GM18520 (cell line): Measurements from ENCODE around the gene EMSY.
"Not testable (repeated sequence)": the region's sequence is repeated elsewhere in the genome, so short reads cannot be mapped to it uniquely, and the experiment has no call there.

Experiments
- ATAC-seq: cut with Tn5 transposase; IDR thresholded peaks from one replicate; pipeline ENCODE4 v1.9.1; 2021; ENCODE audit not compliant: unreplicated experiment

Gene EMSY

DNA sequence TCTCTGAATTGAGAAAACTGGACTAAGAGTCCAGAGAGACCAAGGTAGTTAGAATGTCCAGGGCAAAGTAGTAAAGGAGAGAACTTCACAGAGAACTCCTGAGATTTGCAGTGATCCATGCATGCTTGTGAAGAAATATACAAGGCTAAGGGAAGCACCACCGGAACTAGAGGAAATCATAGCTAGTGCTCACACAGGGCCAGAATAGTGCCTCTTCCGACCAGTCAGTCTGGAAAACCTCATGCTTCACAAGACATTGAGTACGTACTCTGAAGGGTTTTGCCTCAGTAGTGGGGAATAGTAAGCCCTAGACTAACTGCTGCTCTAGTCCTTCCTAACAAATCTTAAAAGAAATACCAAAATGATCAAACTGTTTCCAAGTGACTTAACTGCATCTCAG, 117.7 kb downstream of the EMSY start:
- ATAC-seq, result no peak

GRCh38 chr11:76564364-76564763, 119.5 kb downstream of the EMSY start:
- no peak for ATAC-seq

GRCh38 chr11:76566811-76567210, 122.0 kb downstream of the EMSY start:
- ATAC-seq, result no peak

DNA sequence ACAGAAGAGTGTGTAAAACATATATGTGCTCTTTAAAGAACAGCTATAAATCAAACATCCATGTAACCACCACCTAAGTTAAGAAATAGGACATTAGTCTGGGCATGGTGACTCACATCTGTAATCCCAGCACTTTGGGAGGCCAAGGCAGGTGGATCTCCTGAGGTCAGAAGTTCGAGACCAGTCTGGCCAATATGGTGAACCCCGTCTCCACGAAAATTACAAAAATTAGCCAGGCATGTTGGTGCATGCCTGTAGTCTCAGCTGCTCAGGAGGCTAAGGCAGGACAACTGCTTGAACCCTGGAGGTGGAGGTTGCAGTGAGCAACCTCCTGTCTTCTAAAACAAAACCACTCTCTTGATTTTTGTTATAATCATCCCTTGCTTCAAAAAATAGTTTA, 122.4 kb downstream of the EMSY start:
- ATAC-seq, result no peak

GRCh38 chr11:76568139-76568538, 123.3 kb downstream of the EMSY start:
- ATAC-seq, result no peak

- no peak for ATAC-seq
These were observed 123.8 kb downstream of the EMSY start for GRCh38 chr11:76568621-76569020.

DNA sequence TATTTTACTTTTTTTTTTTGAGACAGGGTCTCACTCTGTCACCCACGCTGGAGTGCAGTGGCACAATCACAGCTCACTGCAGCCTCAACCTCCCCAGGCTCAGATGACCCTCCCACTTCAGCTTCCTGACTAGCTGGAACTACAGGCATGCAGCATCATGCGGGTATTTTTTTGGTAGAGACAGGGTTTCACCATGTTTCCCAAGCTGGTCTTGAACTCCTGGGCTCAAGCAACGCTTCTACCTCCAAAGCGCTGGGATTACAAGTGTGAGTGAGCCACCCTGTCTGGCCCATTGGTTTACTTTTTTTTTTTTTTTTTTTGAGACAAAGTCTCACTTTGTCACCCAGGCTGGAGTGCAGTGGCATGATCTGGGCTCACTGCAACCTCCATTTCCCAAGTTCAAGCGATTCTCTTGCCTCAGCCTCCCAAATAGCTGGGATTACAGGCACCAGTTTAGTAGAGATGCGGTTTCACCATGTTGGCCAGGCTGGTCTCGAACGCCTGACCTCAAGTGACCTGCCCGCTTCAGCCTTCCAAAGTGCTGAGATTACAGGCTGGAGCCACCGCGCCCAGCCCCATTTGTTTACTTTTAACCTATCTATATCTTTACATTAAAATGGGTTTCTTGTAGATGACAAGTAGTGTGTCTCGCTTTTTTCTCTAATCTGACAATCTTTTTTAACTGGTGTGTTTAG, 127.5 kb downstream of the EMSY start:
- ATAC-seq, result not testable (repeated sequence)

DNA sequence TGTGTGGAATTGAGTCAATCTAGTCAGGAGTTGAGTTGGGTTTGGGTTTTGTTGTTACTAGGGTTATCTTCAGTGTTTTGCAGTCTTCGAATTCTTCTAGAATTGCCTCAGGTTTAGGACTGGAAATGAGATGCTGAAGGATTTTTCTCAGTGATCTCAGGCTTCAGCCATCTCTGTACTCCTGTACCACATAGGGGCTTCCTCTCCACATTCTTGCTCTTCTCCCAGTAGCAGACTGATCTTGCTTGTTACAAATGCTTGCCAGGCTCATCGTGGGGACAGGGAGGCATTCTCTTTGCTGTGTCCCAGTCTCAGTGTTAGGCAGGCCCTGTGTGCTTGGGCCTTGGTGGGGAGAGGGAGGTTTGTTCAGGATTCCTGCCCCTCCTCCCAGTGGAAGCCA, 129.6 kb downstream of the EMSY start:
- no peak for ATAC-seq

DNA sequence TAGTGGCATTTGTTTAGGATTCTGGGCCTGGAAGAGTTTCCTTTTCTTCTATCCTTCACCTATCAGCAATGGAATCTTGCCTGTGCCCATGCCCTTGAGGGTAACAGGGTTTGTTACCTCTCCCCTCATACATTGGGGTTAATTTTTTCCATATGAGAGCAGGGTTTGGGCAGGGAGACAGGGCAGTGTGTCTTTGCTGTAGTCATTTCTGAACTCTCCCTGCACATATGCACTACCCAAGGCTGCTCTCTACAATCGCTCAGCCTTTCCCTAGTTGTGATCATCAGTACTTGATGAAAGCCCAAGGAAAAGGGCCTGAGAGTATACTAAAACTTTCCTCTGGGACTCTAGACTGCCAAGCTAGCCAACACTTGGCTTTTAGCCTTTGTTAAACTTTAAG, 130.1 kb downstream of the EMSY start:
- no peak for ATAC-seq

- ATAC-seq, result no peak
These were observed 132.6 kb downstream of the EMSY start for GRCh38 chr11:76577226-76577920.

DNA sequence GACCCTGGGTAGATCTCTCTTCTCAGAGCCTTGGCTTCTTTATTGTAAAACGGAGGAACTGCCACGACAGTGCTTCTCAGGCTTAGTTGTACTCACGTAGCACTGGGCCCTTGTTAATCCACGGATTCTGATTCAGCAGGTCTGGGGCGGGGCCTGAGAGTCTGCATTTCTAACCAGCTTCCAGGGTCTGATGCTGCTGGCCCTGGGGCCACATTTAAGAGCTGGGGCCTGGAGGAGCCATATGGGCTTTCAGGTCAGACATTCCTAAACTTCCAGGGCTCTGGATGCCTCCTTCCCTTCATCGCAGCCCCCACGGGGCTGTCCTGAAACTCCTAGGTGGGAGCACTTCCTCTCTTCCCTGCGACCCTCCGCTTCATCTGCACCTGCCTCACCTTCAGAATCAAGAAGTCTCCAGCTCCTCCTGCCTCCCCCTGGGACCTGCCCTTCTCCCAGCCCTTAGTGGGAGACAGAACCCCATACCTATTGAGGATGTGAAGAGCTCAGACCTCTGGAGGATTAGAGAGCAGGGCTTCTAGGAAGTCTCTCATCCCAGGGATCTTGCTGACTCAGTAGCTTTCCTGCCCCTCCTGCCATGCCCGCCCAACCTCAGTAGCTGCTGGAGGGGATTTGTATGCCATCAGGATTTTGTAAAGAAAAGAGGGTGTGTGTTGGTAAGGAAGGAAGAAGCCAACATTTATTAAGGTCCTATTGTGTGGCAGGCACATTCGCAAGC, 133.3 kb downstream of the EMSY start:
- ATAC-seq, result no peak

- ATAC-seq, result no peak
These were observed 133.8 kb downstream of the EMSY start for GRCh38 chr11:76578654-76579055.

- ATAC-seq, result no peak
These were observed 134.4 kb downstream of the EMSY start for GRCh38 chr11:76579056-76579751.

DNA sequence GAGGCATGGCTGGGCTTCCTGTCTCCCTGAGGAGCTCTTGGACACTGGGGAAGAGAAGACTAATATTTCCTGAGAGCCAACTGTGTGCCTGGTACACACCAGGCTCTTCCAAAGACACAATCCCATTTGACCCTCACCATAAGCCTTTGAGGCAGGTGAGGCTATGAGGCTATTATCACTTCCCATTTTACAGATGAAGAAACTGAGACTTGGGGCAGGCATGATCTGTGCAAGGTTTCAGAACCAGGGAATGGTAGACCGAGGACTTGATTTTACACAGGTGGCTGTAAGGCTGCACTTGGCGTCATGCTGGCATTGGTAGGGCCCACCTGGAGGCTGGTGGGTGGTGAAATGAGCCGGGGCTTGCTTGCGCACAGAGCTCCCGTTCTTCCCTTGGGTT, 134.9 kb downstream of the EMSY start:
- no peak for ATAC-seq

DNA sequence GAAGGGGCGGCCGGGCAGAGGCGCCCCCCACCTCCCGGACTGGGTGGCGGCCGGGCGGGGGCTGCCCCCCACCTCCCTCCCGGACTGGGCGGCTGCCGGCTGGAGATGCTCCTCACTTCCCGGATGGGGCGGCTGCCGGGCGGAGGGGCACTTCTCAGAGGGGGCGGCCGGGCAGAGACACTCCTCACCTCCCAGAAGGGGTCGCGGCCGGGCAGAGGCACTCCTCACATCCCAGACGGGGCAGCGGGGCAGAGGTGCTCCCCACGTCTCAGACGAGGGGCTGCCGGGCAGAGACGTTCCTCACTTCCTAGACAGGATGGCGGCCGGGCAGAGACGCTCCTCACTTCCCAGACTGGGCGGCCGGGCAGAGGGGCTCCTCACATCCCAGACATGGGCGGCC, 137.7 kb downstream of the EMSY start:
- ATAC-seq, result not testable (repeated sequence)

GRCh38 chr11:76587820-76588454, 143.1 kb downstream of the EMSY start:
- no peak for ATAC-seq

DNA sequence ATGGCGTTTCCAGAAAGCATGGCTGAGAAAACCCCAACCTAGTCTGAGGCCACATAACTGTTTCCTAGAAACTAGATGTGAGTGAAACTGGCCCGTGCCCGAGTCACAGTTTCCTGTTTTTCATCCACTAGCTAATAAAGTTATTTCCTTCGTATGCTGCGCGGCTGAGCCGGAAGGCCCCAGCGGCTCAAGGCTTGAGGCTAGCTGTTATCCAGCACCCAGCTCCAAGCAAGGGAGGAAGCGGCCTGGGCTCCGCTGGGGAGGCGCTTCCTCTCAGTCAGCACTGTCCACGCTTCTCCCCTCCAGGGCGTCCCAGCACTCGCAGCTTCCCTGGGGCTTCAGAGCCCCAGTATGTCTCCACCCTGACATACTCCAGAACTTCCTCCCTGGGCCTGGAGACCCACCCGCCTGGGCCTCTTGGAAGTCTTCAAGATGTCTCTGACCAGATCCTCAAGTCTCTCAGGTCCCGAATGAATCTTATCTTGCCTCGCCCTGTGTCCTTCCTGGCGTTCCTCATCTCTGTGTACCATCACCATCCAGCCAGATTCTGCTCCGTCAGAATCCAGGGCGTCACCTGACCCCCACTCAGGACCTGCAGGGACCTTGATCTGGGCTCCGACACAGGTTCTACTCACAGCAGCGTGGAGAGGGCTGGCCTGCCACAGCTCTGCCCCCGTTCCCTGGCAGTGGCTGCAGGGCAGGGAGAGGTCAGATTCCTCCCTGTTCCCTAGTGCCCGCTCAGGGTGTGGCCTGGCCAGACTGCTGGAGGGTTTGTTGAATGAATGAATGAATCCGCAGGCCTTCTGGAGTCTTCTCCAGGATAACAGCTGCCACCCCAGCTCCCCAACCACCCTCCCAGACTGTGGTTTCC, 143.9 kb downstream of the EMSY start:
- no peak for ATAC-seq

DNA sequence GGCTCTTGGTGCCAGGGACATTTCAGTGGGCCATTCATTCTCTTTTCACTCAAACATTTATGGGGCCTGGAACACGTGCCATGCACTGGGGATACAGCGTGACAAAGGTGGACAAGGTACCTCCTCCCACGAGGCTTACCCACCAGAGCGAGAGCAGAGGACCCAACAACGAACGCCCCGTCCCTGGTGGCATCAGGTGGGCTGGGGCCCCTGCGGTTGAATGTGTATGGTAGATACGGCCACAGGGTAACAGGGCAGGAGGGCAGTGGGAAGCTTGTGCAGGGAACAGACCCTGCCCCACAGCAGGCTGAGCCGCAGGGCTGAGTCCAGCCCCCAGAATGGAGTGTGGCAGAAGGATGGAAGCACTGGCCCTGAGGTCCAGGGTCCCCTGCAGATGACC, 144.7 kb downstream of the EMSY start:
- ATAC-seq, result no peak

DNA sequence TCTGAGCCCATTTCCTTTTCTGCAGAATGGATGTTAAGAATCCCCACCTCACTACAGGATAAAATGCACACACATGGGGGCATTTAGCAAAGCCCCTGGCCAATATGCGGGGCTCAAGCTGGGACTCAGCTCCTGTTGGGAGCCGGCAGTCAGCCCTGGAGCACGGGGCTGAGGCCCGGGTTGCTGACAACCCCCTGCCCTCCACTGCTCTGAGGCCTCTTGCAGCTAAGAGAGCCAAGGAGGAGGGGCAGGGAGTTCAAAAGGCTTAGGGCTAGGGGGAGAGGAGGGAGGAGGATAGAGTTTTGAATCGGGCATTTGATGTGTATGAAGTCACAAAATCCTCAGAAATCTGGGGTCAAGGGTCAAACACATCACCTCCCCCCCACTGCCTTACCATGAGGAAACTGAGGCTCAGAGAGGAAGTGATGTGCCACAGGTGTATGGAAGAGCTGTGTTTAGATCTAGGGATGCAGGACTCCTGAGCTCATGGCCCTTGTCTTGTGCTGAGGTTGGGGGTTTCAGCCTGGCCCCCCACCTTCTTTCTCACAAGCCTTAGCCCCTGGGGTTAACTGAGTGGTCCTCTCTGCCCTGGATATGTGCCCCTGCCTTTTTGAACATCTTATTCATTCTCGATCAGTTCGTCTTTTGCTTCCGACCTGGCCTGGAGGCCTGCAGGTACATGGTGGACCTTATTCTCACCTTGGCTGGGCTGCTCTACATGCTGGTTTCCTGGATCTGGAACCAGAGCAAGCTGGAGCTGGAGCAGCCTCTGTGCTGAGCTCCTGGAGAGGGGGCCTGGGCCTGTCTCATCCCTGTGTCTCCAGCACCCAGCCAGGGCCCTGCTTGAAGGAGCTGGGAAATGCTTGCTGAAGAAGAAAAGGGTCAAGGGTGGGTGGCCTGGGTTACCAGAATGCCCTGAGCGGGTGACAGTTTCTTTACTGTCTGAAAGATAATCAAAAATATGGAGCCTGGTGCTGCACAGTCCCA, 145.4 kb downstream of the EMSY start:
- no peak for ATAC-seq
